Keratinocyte (primary cell): ENCODE results near the gene STEAP1B. TPM values are rescaled to one million over a fixed set of nuclear protein-coding genes. Genes with fewer than 3 reads are reported as not detected.
"Not testable (repeated sequence)": the region's sequence is repeated elsewhere in the genome, so short reads cannot be mapped to it uniquely, and the experiment has no call there.

Experiments used
- DNase-seq: peaks from one replicate; pipeline ENCODE4 v3.0.0-alpha.2; 2011; ENCODE audit warnings: low read depth, missing footprints, low spot score
- FAIRE-seq: peaks from 2 replicates; lab custom pipeline; 2011; peaks lifted over from hg19 to GRCh38; lab: Jason Lieb, UNC
- H2AFZ ChIP-seq: 2 replicates; pipeline ENCODE4 v1.6.0; 2012; ENCODE audit warnings: low read length, control low read depth, inconsistent platforms; ENCODE audit not compliant: control insufficient read depth
- H3K27ac ChIP-seq: 2 replicates; pipeline ENCODE4 v1.5.1; 2011; ENCODE audit warnings: low read length; ENCODE audit not compliant: control insufficient read depth, insufficient read depth
- H3K27me3 ChIP-seq: 3 replicates; pipeline ENCODE4 v1.6.0; 2011; ENCODE audit warnings: low read length; ENCODE audit not compliant: control insufficient read depth, insufficient read depth; ENCODE audit errors: extremely low read depth
- H3K36me3 ChIP-seq, 2 experiments: 2 replicates in 1 of 2; 3 replicates in 1 of 2; pipeline ENCODE4 v1.5.1; 2011; ENCODE audit warnings: low read length in 2 of 2, mild to moderate bottlenecking in 1 of 2; ENCODE audit not compliant: control insufficient read depth in 2 of 2, insufficient read depth in 2 of 2; ENCODE audit errors: extremely low read depth in 1 of 2
- H3K4me1 ChIP-seq: 3 replicates; pipeline ENCODE4 v1.5.1; 2011; ENCODE audit warnings: low read length; ENCODE audit not compliant: control insufficient read depth, insufficient read depth; ENCODE audit errors: extremely low read depth
- H3K4me2 ChIP-seq: 3 replicates; pipeline ENCODE4 v1.6.0; 2011; ENCODE audit warnings: low read depth, low read length; ENCODE audit not compliant: control insufficient read depth, insufficient read depth; ENCODE audit errors: extremely low read depth
- H3K4me3 ChIP-seq, 3 experiments: fragments of 200-600 bp in 1 of 3; sonication (generic) in 1 of 3; 2 replicates in 2 of 3; 3 replicates in 1 of 3; pipeline ENCODE4 v1.5.1; 2011 to 2016; ENCODE audit warnings: low read length in 3 of 3, mild to moderate bottlenecking in 3 of 3, control low read depth in 2 of 3, inconsistent platforms in 1 of 3, low read depth in 1 of 3, mixed read lengths in 1 of 3, mixed run types in 1 of 3, moderate library complexity in 1 of 3; ENCODE audit not compliant: control insufficient read depth in 2 of 3, insufficient read depth in 2 of 3; ENCODE audit errors: extremely low read depth in 1 of 3
- H3K79me2 ChIP-seq: 2 replicates; pipeline ENCODE4 v1.6.0; 2012; ENCODE audit warnings: low read length; ENCODE audit not compliant: control insufficient read depth, insufficient read depth
- H3K9ac ChIP-seq: 3 replicates; pipeline ENCODE4 v1.6.0; 2011; ENCODE audit warnings: low read length; ENCODE audit not compliant: control insufficient read depth, insufficient read depth; ENCODE audit errors: extremely low read depth
- H3K9me1 ChIP-seq: 3 replicates; pipeline ENCODE4 v1.6.0; 2011; ENCODE audit warnings: low read length; ENCODE audit not compliant: control insufficient read depth, insufficient read depth; ENCODE audit errors: extremely low read depth
- H3K9me3 ChIP-seq: 2 replicates; pipeline ENCODE4 v1.5.1; 2012; ENCODE audit warnings: low read depth, low read length; ENCODE audit not compliant: control insufficient read depth
- H4K20me1 ChIP-seq: 3 replicates; pipeline ENCODE4 v1.6.0; 2011; ENCODE audit warnings: low read length; ENCODE audit not compliant: control insufficient read depth, insufficient read depth; ENCODE audit errors: extremely low read depth
- CTCF ChIP-seq, 3 experiments: IDR thresholded peaks in 1 of 3; conservative IDR thresholded peaks in 1 of 3; optimal IDR thresholded peaks in 1 of 3; 2 replicates in 2 of 3; 3 replicates in 1 of 3; pipeline versions ENCODE3 to v1.5.1; 2011; ENCODE audit warnings: low read length in 3 of 3, mild to moderate bottlenecking in 3 of 3, moderate library complexity in 2 of 3, control low read depth in 1 of 3, inconsistent platforms in 1 of 3; ENCODE audit not compliant: insufficient read depth in 2 of 3; ENCODE audit errors: extremely low read depth in 1 of 3
- EZH2 ChIP-seq: IDR thresholded peaks from one replicate; pipeline ENCODE4 v1.6.1; 2012; ENCODE audit warnings: inconsistent platforms, mild to moderate bottlenecking, low read length, moderate library complexity
- dilution Hi-C: fragments of 300-500 bp; cut with MboI; formaldehyde crosslinking; loops from one replicate; pipeline ENCODE4 v1.7.0; 2020; ENCODE audit warnings: low sequenced_read_pairs; ENCODE audit not compliant: extremely low pct_ligation_motif_present
- polyA minus RNA-seq, 3 experiments: library from RNA; depleted of rRNA, polyadenylated mRNA; stranded (reverse); fragments of >200 nt; gene quantifications; 1 replicate in 1 of 3; 2 replicates in 1 of 3; 3 replicates in 1 of 3; pipeline ENCODE4 v1.2.3, GENCODE V29; 2011
- polyA plus RNA-seq, 5 experiments: library from polyadenylated mRNA; depleted of rRNA in 3 of 5; stranded (reverse) in 3 of 5; stranded (forward) in 1 of 5; unstranded in 1 of 5; fragments of >200 nt; gene quantifications; 1 replicate in 1 of 5; 2 replicates in 3 of 5; 3 replicates in 1 of 5; pipeline versions ENCODE4 v1.2.1 to v1.2.3, GENCODE V29; 2011 to 2012; ENCODE audit warnings: missing spikeins in 2 of 5, low read depth in 1 of 5, low replicate concordance in 1 of 5

Gene STEAP1B
- polyA plus RNA-seq (12.0 to 18.9 TPM (median 14.9 TPM) in 3 replicates), polyA minus RNA-seq (7.2 to 18.7 TPM (median 8.7 TPM) in 3 replicates)
- 4.0 TPM for polyA plus RNA-seq (2011; ENCODE audit: low read depth)
- 8.0 and 15.4 TPM in 2 replicates for polyA plus RNA-seq (2011; cell fraction: cytosol; rRNA removed)
- 11.2 and 15.9 TPM in 2 replicates for polyA plus RNA-seq (2011; cell fraction: nucleus; rRNA removed)
- polyA plus RNA-seq (2012; ENCODE audit: low replicate concordance) = 5.3 and 11.3 TPM in 2 replicates
- 5.9 TPM for polyA minus RNA-seq (2011; cell fraction: cytosol; rRNA and poly(A)+ RNA removed)
- polyA minus RNA-seq (2011; cell fraction: nucleus; rRNA and poly(A)+ RNA removed) = 5.7 and 13.7 TPM in 2 replicates

DNA sequence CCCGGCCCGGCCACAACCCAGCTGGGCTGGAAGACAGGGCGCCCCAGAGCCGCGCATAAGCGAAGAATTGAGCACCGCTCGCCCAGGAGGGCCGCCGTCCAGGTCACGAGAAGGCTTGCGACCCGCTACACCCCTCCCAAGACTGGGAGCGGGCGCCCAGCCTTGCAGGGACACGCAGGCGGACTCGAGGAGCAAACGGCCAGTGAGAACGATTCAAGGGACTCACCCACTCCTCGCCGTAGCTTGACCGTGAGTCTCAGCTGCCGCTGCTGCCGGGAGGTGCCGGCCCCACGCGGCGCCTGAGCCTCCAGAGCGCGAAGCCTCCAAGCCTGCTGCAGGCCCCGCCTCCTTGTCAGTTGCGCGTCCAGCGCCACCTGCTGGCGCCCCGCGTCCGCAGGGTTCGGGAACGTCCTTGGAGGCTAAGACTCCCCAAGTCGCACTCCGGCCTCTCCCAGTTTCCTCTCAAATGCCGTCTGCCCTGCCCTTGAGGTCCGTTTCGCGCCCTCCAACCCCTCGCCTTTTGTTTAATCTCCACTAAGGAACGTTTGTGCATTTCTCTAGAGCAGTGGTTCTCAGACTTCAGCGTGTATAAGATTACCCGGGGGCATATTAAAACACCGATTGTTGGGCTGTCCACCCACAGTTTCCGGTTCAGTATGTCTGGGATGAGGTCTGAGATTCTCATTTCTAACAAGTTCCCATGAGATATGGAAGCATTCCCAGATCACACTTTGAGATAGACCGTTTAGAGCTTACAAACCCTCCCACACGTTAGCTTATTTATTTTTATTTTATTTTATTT is at the start of gene STEAP1B:
Gene STEAP1B, minus strand, starts transcription at position 301 of the 802 bp plus-strand sequence. CDS start 5,333 bp downstream, outside the sequence.
- TF ChIP-seq CTCF (optimal IDR thresholded peaks at IDR 0.05 in 1 of 3, IDR thresholded peaks at IDR 0.05 in 1 of 3, conservative IDR thresholded peaks at IDR 0.05 in 1 of 3; ENCODE audit: extremely low read depth in 1 of 3, insufficient read depth in 2 of 3, low read length in 3 of 3) = peak; percentile 49 to 82 (median 60)
- H3K9me3 ChIP-seq, H3K27me3 ChIP-seq, H3K9me1 ChIP-seq, H3K36me3 ChIP-seq, H4K20me1 ChIP-seq, H3K4me1 ChIP-seq, dilution Hi-C loops, H3K79me2 ChIP-seq: not testable (repeated sequence)
- peak; percentile 46 for DNase-seq
- Histone ChIP-seq H3K4me2 (peak within 1 kb of the TSS; percentile 56), H3K27ac (peak within 1 kb of the TSS; percentile 13), H3K4me3 (peak within 1 kb of the TSS in 1 of 3 experiments; percentile 63), H3K9ac (peak within 1 kb of the TSS; percentile 72), H2AFZ (peak within 1 kb of the TSS; percentile 50)
- FAIRE-seq = peak; percentile 26

GRCh38 chr7:22549051-22549450 is 49.1 kb upstream of the STEAP1B start:
- Histone ChIP-seq H3K27me3 (peaks cover 9% of the 10 kb centered on the region), H3K4me2 (no peak overlapping the region), H2AFZ (peak overlapping the region; percentile 23), H3K4me3 (no peak overlapping the region), H3K27ac (no peak overlapping the region), H3K9me3 (no peaks in the 10 kb centered on the region), H3K9me1 (no peaks in the 10 kb centered on the region), H3K36me3 (no peaks in the 10 kb centered on the region), H3K79me2 (no peaks in the 10 kb centered on the region), H4K20me1 (no peaks in the 10 kb centered on the region), H3K4me1 (peaks cover 16% of the 10 kb centered on the region), H3K9ac (no peak overlapping the region)
- no peak for DNase-seq
- dilution Hi-C loops = no loop called here
- FAIRE-seq = peak; percentile 67
- TF ChIP-seq EZH2 (no peak), CTCF (optimal IDR thresholded peaks at IDR 0.05 in 1 of 3, IDR thresholded peaks at IDR 0.05 in 1 of 3, conservative IDR thresholded peaks at IDR 0.05 in 1 of 3; ENCODE audit: extremely low read depth in 1 of 3, insufficient read depth in 2 of 3, low read length in 3 of 3) (no peak)
